K562 (cell line): Measurements from ENCODE around the gene CRKL. TPM values are rescaled to one million over a fixed set of nuclear protein-coding genes. Genes with fewer than 3 reads are reported as not detected.

Experiments used
- POLR2AphosphoS2 ChIP-seq: IDR thresholded peaks from 2 replicates; pipeline ENCODE4 v1.6.1; 2012; ENCODE audit warnings: low read length, improper control_type of control experiment
- SFPQ ChIP-seq: fragments of 200-400 bp; formaldehyde crosslinking; IDR thresholded peaks from 2 replicates; pipeline ENCODE4 v1.6.1; 2017; ENCODE audit warnings: mild to moderate bottlenecking, low read depth, low read length, moderate library complexity
- TOE1 ChIP-seq, 2 experiments: fragments of 450-650 bp in 1 of 2; sonication (generic) in 1 of 2; formaldehyde crosslinking in 1 of 2; IDR thresholded peaks; 2 replicates each; pipeline versions ENCODE4 v1.7.1 to v1.8.0; 2016 to 2022; ENCODE audit warnings: borderline replicate concordance in 2 of 2, mild to moderate bottlenecking in 2 of 2, antibody characterized with exemption in 1 of 2, inconsistent platforms in 1 of 2, low read depth in 1 of 2, missing genetic modification reagents in 1 of 2, moderate library complexity in 1 of 2
- ZBTB11 ChIP-seq, 3 experiments: fragments of 200-800 bp in 1 of 3; fragments of 250-450 bp in 1 of 3; fragments of 450-650 bp in 1 of 3; sonication (Bioruptor Pico) in 1 of 3; sonication (Bioruptor generic) in 1 of 3; formaldehyde crosslinking in 1 of 3; IDR thresholded peaks; 2 replicates each; pipeline versions ENCODE4 v1.6.1 to v1.8.0; 2016 to 2022; ENCODE audit warnings: mild to moderate bottlenecking in 2 of 3, missing genetic modification characterization in 2 of 3, missing compliant biosample characterization in 1 of 3, moderate library complexity in 1 of 3
- polyA plus RNA-seq, 8 experiments: library from polyadenylated mRNA; depleted of rRNA in 4 of 8; stranded (reverse) in 5 of 8; unstranded in 3 of 8; fragments of >200 nt; fragmentation: Nextera tagmentation in 2 of 8; fragmentation: Illumina TruSeq in 1 of 8; extraction: Ambion mirVana in 2 of 8; extraction: Trizol in 1 of 8; gene quantifications; 2 replicates each; pipeline versions ENCODE4 v1.2.1 to v1.2.3, GENCODE V29; 2011 to 2014; ENCODE audit warnings: inconsistent platforms in 1 of 8, missing spikeins in 1 of 8
- total RNA-seq, 7 experiments: library from RNA; depleted of rRNA in 6 of 7; stranded (reverse); fragments of >200 nt in 6 of 7; fragmentation: Illumina TruSeq in 2 of 7; extraction: Trizol in 2 of 7; gene quantifications; 2 replicates each; pipeline versions ENCODE4 v1.2.1 to v1.2.3, GENCODE V29; 2011 to 2021; ENCODE audit warnings: low replicate concordance in 1 of 7

CRKL gene
- total and polyA plus RNA-seq, 9 of the 15 experiments (the other 6 are each of a cell fraction or from before 2014, with no cell fraction given): 100 to 263 (median 124) TPM

DNA sequence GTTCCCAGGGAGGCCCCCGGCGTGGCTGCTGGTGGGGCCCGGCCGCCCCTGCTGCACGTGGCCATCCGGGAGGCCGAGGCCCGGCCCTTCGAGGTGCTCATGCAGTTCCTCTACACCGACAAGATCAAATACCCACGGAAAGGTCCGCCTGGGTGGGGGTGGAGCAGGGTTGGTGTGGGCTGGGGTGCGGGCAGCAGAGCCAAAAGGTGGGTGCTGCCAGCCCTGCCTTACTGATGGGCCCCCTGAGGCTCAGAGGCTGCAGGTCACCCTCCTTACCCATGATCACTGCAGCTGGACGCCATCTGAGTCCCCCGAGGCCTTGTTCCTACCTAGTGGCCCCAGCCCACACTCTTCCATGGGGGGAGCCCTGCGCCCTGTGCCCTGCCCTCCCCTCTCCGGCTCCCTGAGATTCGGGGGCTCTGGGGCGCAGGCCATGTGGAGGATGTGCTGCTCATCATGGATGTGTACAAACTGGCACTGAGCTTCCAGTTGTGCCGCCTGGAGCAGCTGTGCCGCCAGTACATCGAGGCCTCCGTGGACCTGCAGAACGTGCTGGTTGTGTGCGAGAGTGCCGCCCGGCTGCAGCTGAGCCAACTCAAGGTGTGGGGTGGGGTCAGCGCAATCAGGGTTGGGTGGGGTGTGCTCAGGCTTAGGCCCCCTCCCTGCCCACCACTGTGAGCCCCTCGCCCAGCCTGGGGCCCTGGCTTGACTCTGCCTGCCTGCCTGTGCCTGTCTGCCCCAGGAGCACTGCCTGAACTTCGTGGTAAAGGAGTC, 77.1 kb downstream of the CRKL start (continued):
- TF ChIP-seq ZBTB11 (CRISPR knock-in tag; IDR thresholded peaks at IDR 0.05): 0 out of 6 replicates have a peak, but pooled peaks of 1 of the 3 experiments have one; percentile 2
- no peak for TF ChIP-seq TOE1 (IDR thresholded peaks at IDR 0.05; ENCODE audit: borderline replicate concordance)
- TF ChIP-seq TOE1 (CRISPR knock-in tag; IDR thresholded peaks at IDR 0.05; ENCODE audit: borderline replicate concordance, low read depth): no peak
- TF ChIP-seq SFPQ: no peak
- TF ChIP-seq POLR2AphosphoS2: peak; percentile 18; the same call in 1 of the 2 replicates
